Measurements from ENCODE around the gene RHEX. TPM values are rescaled to one million over a fixed set of nuclear protein-coding genes. Genes with fewer than 3 reads are reported as not detected.
A peak's percentile ranks its signal among the peaks of the same experiment; 100 is the strongest.
"Not testable (repeated sequence)": the region's sequence is repeated elsewhere in the genome, so short reads cannot be mapped to it uniquely, and the experiment has no call there.

Gene RHEX
- total RNA-seq: 0.29 and 0.58 TPM in 2 replicates

GRCh38 chr1:206052919-206053610, at the start of gene RHEX:
RHEX (plus strand) TSS chr1:206053173; CDS start chr1:206097829, 44,656 bp downstream.
- H3K4me3 ChIP-seq (ENCODE audit: low read depth, low read length): peak within 1 kb of the TSS; percentile 74
- DNase-seq (ENCODE audit: low read depth): not testable (repeated sequence)

DNA sequence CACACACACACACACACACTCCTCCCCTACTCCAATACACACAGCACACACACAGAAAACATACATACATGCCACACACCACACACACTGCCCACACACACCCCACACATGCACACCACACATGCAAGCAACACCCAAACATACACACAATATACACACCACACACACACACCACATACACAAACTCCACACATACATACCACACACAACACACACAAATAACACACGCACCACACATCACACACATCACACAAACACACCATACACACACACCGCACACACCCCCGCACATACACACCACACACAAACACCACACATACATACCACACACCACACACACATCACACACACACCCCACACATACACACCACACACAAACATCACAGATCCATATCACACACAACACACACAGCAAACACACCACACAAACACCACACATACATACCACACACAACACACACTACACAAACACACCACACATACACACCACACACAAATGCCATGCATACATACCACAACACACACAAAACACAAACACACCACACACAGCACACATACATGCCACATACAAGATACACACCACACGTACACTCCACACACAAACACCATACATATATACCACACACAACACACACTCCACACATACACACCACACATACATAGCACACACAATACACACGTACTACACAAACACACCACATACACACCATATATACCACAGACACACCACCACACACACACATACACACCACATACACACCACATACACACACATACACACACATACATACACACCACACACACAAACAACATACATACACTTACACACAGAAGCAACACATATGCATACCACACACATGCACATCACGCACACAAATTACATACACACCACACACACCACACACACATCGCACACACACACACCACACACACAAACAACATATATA, 48.8 kb upstream of the RHEX start:
- no peak for DNase-seq (ENCODE audit: low read depth)
- H3K4me3 ChIP-seq (ENCODE audit: low read depth, low read length): no peak overlapping the region
- TF ChIP-seq CTCF (conservative IDR thresholded peaks at IDR 0.05; ENCODE audit: low read depth, low read length): no peak

GRCh38 chr1:206004826-206005225, 48.1 kb upstream of the RHEX start:
- DNase-seq (ENCODE audit: low read depth): no peak
- no peak for TF ChIP-seq CTCF (conservative IDR thresholded peaks at IDR 0.05; ENCODE audit: low read depth, low read length)
- H3K4me3 ChIP-seq (ENCODE audit: low read depth, low read length): no peak overlapping the region

GRCh38 chr1:206005234-206005633, 47.7 kb upstream of the RHEX start:
- DNase-seq (ENCODE audit: low read depth): no peak

GRCh38 chr1:206005778-206006180, 47.2 kb upstream of the RHEX start:
- TF ChIP-seq CTCF (conservative IDR thresholded peaks at IDR 0.05; ENCODE audit: low read depth, low read length): no peak
- DNase-seq (ENCODE audit: low read depth): no peak
- H3K4me3 ChIP-seq (ENCODE audit: low read depth, low read length): no peak overlapping the region

More at GRCh38 chr1:206005234-206005633, 47.7 kb upstream of the RHEX start:
- no peak overlapping the region for H3K4me3 ChIP-seq (ENCODE audit: low read depth, low read length)
- TF ChIP-seq CTCF (conservative IDR thresholded peaks at IDR 0.05; ENCODE audit: low read depth, low read length): no peak

DNA sequence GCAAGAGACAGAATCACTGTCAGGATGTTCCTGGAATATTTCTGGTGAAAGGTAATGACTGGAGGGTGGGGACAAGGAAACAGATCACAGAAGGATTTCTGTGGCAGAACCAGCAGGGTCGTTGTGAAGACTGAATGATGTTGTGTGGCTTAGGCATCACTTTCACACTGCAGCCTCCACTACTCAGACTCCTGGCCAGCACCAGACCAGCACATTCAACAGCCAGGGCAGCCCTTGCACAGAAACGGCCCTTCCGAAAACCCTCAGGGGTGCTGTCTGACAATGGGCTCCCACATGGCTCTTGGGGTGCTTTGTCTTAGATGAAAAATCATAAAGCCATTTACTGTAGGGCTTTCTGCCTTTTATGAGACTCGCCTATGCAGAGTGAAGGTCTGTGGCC, 46.0 kb upstream of the RHEX start:
- H3K4me3 ChIP-seq (ENCODE audit: low read depth, low read length): no peak overlapping the region
- no peak for DNase-seq (ENCODE audit: low read depth)
- no peak for TF ChIP-seq CTCF (conservative IDR thresholded peaks at IDR 0.05; ENCODE audit: low read depth, low read length)

- no peak for TF ChIP-seq CTCF (conservative IDR thresholded peaks at IDR 0.05; ENCODE audit: low read depth, low read length)
- DNase-seq (ENCODE audit: low read depth): no peak
- H3K4me3 ChIP-seq (ENCODE audit: low read depth, low read length): no peak overlapping the region
Observed at GRCh38 chr1:206010060-206010459, 42.9 kb upstream of the RHEX start.
